IPS-20b (cell line): Measurements from ENCODE around the gene LSR.

Experiments
- H3K27ac ChIP-seq: one replicate; pipeline ENCODE4 v1.5.1; 2013; ENCODE audit warnings: low read length
- H3K27me3 ChIP-seq: 2 replicates; pipeline ENCODE4 v1.6.1; 2013; ENCODE audit warnings: mild to moderate bottlenecking, low read length, inconsistent platforms; ENCODE audit not compliant: insufficient read depth
- H3K36me3 ChIP-seq: 2 replicates; pipeline ENCODE4 v1.6.1; 2013; ENCODE audit warnings: low read depth, mild to moderate bottlenecking, inconsistent platforms, low read length, moderate library complexity; ENCODE audit not compliant: insufficient read depth
- H3K4me1 ChIP-seq: 2 replicates; pipeline ENCODE4 v1.6.1; 2013; ENCODE audit warnings: mild to moderate bottlenecking, control low read depth, inconsistent platforms, low read length, moderate library complexity; ENCODE audit not compliant: insufficient read depth
- H3K4me3 ChIP-seq: 2 replicates; pipeline ENCODE4 v1.5.1; 2013; ENCODE audit warnings: mild to moderate bottlenecking, low read length, inconsistent platforms
- H3K9ac ChIP-seq: 2 replicates; pipeline ENCODE4 v1.6.1; 2013; ENCODE audit warnings: low read depth, mild to moderate bottlenecking, inconsistent platforms, low read length, moderate library complexity
- H3K9me3 ChIP-seq: 2 replicates; pipeline ENCODE4 v1.6.1; 2013; ENCODE audit warnings: mild to moderate bottlenecking, low read depth, low read length, inconsistent platforms; ENCODE audit not compliant: insufficient read depth

Gene LSR

GRCh38 chr19:35305181-35305580 is 56.4 kb downstream of the LSR start:
- H3K9ac ChIP-seq = no peak overlapping the region
- H3K4me1 ChIP-seq = no peaks in the 10 kb centered on the region
- H3K9me3 ChIP-seq = no peaks in the 10 kb centered on the region
- no peak overlapping the region for H3K4me3 ChIP-seq
- H3K36me3 ChIP-seq = no peaks in the 10 kb centered on the region
- H3K27ac ChIP-seq = no peak overlapping the region
- no peaks in the 10 kb centered on the region for H3K27me3 ChIP-seq

- no peaks in the 10 kb centered on the region for H3K9me3 ChIP-seq
- H3K27ac ChIP-seq = no peak overlapping the region
- H3K4me1 ChIP-seq = no peaks in the 10 kb centered on the region; the same call in 1 of the 2 replicates
- no peak overlapping the region for H3K4me3 ChIP-seq
- no peak overlapping the region for H3K9ac ChIP-seq
- no peaks in the 10 kb centered on the region for H3K27me3 ChIP-seq
- no peaks in the 10 kb centered on the region for H3K36me3 ChIP-seq
Observed at GRCh38 chr19:35306473-35307246, 57.9 kb downstream of the LSR start.

GRCh38 chr19:35307931-35308330 is 59.1 kb downstream of the LSR start:
- Histone ChIP-seq H3K27me3 (no peaks in the 10 kb centered on the region), H3K9ac (no peak overlapping the region), H3K27ac (no peak overlapping the region), H3K4me3 (no peak overlapping the region), H3K9me3 (no peaks in the 10 kb centered on the region), H3K4me1 (no peaks in the 10 kb centered on the region; the same call in 1 of the 2 replicates), H3K36me3 (no peaks in the 10 kb centered on the region)

- no peaks in the 10 kb centered on the region for H3K36me3 ChIP-seq
- H3K4me3 ChIP-seq = no peak overlapping the region
- H3K27ac ChIP-seq = no peak overlapping the region
- no peaks in the 10 kb centered on the region for H3K9me3 ChIP-seq
- H3K27me3 ChIP-seq = no peaks in the 10 kb centered on the region
- H3K9ac ChIP-seq = no peak overlapping the region
- H3K4me1 ChIP-seq = no peaks in the 10 kb centered on the region; the same call in 1 of the 2 replicates
Observed at GRCh38 chr19:35308910-35309309, 60.1 kb downstream of the LSR start.

GRCh38 chr19:35309481-35310279 is 60.9 kb downstream of the LSR start:
- Histone ChIP-seq H3K9me3 (no peaks in the 10 kb centered on the region), H3K36me3 (no peaks in the 10 kb centered on the region), H3K4me3 (no peak overlapping the region), H3K4me1 (no peaks in the 10 kb centered on the region; the same call in 1 of the 2 replicates), H3K9ac (no peak overlapping the region), H3K27ac (no peak overlapping the region), H3K27me3 (no peaks in the 10 kb centered on the region)

- H3K36me3 ChIP-seq = no peaks in the 10 kb centered on the region
- H3K9ac ChIP-seq = no peak overlapping the region
- no peaks in the 10 kb centered on the region; the same call in 1 of the 2 replicates for H3K4me1 ChIP-seq
- H3K4me3 ChIP-seq = no peak overlapping the region
- no peaks in the 10 kb centered on the region for H3K27me3 ChIP-seq
- H3K27ac ChIP-seq = no peak overlapping the region
- no peaks in the 10 kb centered on the region for H3K9me3 ChIP-seq
Observed at GRCh38 chr19:35310331-35310730, 61.5 kb downstream of the LSR start.

GRCh38 chr19:35310811-35311465 is 62.1 kb downstream of the LSR start:
- no peak overlapping the region for H3K9ac ChIP-seq
- no peaks in the 10 kb centered on the region; the same call in 1 of the 2 replicates for H3K4me1 ChIP-seq

GRCh38 chr19:35311901-35312665 is 63.3 kb downstream of the LSR start:
- Histone ChIP-seq H3K36me3 (no peaks in the 10 kb centered on the region), H3K9me3 (no peaks in the 10 kb centered on the region), H3K4me1 (no peaks in the 10 kb centered on the region; the same call in 1 of the 2 replicates), H3K27ac (no peak overlapping the region), H3K9ac (no peak overlapping the region), H3K27me3 (no peaks in the 10 kb centered on the region), H3K4me3 (no peak overlapping the region)

More at GRCh38 chr19:35310811-35311465, 62.1 kb downstream of the LSR start:
- Histone ChIP-seq H3K27me3 (no peaks in the 10 kb centered on the region), H3K27ac (no peak overlapping the region), H3K36me3 (no peaks in the 10 kb centered on the region), H3K9me3 (no peaks in the 10 kb centered on the region), H3K4me3 (no peak overlapping the region)

GRCh38 chr19:35313587-35313986 is 64.8 kb downstream of the LSR start:
- Histone ChIP-seq H3K36me3 (no peaks in the 10 kb centered on the region), H3K27me3 (no peaks in the 10 kb centered on the region), H3K9me3 (no peaks in the 10 kb centered on the region), H3K4me1 (no peaks in the 10 kb centered on the region; the same call in 1 of the 2 replicates), H3K27ac (no peak overlapping the region), H3K4me3 (no peak overlapping the region), H3K9ac (no peak overlapping the region)

GRCh38 chr19:35314031-35314430 is 65.2 kb downstream of the LSR start:
- Histone ChIP-seq H3K27ac (no peak overlapping the region), H3K4me3 (no peak overlapping the region), H3K4me1 (no peaks in the 10 kb centered on the region; the same call in 1 of the 2 replicates)

DNA sequence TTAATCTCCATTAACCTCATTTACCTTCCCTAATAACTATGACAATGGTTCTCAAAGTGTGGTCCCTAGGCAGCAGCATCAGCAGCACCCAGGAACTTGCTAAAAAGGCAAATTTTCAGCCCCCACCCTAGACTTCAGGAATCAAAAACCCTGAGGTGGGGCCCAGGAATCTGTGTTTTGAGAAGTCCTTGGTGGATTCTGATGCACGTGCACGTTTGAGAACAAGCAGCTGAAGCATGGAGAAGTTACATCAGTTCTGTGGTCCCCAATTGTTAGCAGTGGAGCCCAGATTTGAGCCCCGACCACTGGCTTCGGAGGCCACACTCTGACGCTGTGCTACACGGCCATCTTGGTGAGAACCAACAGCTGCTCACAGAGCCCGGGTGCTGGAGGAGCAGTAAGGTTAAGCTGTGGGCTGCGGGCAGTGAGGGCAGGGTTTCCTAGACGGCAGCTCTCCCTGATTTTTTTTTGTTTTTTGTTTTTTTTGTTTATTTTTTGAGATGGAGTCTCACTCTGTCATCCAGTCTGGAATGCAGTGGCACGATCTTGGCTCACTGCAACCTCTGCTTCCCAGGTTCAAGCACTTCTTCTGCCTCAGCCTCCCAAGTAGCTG is 66.2 kb downstream of the LSR start:
- H3K27ac ChIP-seq = no peak overlapping the region
- no peaks in the 10 kb centered on the region for H3K36me3 ChIP-seq
- no peaks in the 10 kb centered on the region; the same call in 1 of the 2 replicates for H3K4me1 ChIP-seq
- no peak overlapping the region for H3K9ac ChIP-seq
- H3K27me3 ChIP-seq = no peaks in the 10 kb centered on the region
- no peaks in the 10 kb centered on the region for H3K9me3 ChIP-seq
- H3K4me3 ChIP-seq = no peak overlapping the region

More at GRCh38 chr19:35314031-35314430, 65.2 kb downstream of the LSR start:
- Histone ChIP-seq H3K9ac (no peak overlapping the region), H3K27me3 (no peaks in the 10 kb centered on the region), H3K9me3 (no peaks in the 10 kb centered on the region), H3K36me3 (no peaks in the 10 kb centered on the region)
